ENCODE results near the gene IL24.
A peak's percentile ranks its signal among the peaks of the same experiment; 100 is the strongest.

IL24 gene

DNA sequence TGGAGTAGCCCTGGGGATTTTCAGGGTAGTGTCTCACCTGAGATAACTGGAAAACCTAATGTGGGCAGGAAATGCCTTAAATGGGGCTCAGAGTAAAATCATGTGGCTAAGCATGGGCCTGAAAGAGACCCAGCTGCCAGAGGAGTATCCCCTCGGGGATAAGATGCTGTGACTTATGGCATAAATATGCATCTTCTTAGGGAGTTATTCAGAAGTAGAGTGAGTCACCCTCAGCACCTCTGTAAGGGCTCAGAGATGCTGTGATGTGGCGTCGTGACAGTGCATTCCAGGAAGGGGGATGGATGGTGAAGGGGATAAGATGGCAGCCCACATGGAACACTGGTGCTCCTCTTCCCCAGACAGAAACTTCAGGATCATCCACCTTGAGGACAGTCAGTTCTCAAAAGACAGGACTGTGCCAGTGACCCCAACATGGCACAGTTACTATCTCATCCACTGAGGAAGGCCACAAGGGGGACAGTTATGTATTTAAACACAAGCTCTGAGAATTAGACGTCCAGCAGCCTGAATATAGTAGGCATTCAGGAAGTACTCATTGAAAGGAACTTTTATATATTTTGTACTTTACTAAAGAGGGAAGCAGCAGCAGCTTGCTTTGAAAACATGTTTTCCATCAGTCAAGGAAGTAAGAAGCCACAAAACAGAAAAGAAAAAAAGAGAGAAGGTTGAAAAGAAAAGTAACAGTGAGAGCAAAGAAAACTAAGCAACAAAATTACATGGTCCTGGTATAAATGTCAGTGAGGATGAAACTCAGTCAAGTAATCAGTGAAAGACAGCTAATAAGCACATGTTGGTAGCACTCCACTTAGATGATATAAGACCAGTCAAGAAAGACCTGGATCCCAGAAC, 8.3 kb downstream of the IL24 start:
- no peak for DNase-seq

- peak; percentile 62 for DNase-seq
These were observed 10.2 kb downstream of the IL24 start for GRCh38 chr1:206907304-206907991.

DNA sequence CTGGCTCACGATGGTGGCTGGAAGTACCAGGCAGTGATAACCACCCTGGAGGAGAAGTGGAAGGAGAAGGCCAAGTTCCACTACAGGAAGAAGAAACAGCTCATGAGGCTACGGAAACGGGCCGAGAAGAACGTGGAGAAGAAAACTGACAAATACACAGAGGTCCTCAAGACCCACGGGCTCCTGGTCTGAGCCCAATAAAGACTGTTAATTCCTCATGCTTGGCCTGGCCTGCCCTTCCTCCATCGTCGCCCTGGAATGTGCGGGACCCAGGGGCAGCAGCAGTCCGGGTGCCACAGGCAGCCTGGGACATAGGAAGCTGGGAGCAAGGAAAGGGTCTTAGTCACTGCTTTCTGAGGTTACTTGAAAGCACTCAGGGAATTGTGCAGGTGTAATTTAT, 10.8 kb downstream of the IL24 start:
- no peak for DNase-seq

DNA sequence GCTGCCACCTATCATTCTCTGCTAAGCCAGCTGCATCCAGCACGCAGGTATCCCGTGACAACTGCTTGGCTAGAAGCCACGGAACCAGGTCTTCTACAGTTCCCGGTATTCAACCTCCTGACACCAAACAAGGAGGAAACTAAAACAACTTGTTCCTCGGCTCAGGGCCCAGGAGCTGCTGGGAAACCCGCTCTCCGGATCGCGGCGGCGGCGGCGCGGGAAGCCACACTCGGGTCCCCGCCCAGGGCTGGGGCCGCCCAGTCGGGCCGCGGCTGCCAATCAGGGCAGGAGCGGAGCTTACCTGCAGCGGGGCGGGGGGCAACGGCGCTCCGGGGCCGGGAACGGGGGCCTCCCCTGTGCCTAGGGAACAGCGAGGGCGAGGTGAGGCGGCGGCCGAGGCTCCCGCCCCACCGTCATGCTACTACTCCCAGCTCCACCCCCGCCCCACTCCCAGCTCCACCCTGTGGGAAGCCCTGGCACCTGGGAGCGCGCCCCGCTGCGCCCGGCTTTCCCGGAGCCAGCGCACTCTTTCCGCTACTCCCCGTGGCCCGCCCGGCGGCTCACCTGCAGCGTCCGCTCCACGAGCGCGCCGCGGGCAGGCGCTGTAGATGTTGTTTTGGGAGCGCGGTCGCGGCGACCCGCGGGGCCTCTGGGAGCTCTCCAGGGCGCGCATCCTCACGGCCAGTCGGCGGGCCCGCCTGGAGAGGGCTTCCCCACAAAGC, 12.1 kb downstream of the IL24 start:
- peak; percentile 92 for DNase-seq

DNA sequence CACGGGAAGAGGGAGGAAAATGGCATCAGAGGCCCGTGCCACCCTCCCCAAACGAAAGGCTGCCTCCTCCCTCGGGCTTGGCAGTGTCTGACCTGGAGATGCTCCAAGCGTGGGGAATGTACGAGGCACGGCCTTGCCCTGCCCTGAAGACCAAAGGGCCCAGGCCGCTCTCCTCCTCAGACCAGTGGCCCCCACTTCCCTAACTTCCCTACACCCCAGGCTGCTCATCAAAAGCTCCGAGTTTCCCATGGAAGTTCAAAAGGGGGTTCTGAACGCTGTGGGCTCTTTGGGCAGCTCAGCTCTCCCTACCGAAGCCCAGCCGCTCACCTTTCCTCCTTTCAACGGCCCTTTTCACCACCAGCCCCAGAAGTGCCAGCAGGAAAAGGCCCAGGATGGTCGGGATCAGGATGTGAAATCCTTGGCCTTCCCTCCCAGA, 12.7 kb downstream of the IL24 start:
- peak; percentile 48 for DNase-seq

DNA sequence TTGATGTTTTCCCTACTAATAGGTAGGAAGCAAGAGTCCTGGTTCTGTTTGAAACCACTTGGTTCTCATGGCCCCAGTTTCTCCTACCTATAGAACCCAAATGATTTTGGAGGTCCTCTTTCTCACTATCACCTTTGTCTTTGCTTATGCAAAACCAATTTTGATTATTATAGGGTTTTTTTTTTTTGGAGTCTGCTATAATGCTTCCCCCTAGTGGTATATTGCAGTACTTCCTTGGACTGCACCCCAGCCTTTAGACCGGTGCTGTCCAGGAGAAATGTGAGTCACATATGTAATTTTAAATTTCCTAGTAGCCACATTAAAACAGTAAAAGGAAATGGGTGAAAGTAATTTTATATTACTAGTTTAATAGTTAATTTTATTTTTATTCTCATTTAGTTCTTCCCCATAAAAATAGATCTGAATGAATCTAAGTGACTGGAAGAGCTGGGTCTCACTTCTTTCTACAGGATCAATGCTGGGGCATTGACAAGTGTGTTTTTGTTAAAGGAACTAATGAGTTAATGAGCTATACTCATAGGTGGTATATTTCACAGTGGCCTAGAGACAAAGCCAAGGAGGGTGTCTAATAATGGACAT, 13.9 kb downstream of the IL24 start:
- peak; percentile 85 for DNase-seq

- DNase-seq, result peak; percentile 92
These were observed 15.3 kb downstream of the IL24 start for GRCh38 chr1:206912445-206913095.

GRCh38 chr1:206913766-206914537, 16.7 kb downstream of the IL24 start:
- DNase-seq, result no peak

DNA sequence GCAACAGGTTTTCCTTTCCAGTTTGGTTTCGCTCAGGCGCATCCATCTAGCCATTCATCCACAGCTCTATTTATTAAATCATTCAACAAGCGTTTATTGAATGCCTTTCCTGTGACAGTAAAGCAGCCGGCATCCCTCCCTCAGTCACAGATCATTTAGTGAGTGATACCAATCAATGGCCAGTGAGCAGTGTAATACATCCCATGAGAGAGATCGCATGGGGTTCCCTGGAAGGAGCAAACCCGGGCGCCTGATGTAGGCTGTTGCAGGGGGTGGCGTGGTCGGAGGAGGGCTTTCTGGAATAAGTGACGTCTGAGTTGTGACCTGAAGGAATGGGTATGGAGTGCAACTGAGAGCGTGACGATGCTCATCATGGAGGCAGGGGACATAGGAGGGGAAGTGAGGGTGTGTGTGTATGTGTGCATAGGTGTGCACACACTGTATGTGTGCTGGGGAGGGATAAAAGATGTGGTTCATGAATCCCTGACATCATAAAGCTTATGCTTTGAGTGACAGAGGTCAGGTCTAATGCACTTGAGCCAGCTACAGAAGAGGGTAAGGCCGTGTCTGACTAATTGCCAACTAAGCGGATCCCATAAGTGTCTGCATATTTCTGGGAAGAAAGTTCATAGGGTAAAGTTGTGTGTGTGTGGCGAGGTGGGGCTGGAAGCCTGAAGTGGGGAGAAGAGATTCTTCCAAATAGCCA, 17.9 kb downstream of the IL24 start:
- DNase-seq, result no peak

GRCh38 chr1:206916000-206916709, 18.9 kb downstream of the IL24 start:
- DNase-seq, result no peak

DNA sequence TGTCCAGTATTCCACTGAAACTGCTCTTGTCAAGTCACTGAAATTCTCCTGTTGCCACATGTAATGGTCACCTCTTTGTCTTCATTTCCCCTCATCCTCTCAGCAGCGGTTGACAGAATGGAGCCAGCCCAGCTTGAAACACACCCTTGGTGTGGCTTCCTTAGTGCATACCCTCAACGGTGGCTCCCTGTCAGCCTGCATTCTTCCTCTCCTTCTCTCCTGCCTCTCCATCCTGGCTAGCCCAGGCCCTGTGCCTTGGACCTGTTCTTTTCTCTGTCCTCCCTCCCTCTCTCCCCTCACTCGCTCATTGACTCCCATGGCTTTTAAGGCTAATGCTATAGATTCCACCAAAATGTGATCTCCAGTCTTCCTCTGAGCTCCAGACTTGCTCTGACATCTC, 20.8 kb downstream of the IL24 start:
- no peak for DNase-seq

DNA sequence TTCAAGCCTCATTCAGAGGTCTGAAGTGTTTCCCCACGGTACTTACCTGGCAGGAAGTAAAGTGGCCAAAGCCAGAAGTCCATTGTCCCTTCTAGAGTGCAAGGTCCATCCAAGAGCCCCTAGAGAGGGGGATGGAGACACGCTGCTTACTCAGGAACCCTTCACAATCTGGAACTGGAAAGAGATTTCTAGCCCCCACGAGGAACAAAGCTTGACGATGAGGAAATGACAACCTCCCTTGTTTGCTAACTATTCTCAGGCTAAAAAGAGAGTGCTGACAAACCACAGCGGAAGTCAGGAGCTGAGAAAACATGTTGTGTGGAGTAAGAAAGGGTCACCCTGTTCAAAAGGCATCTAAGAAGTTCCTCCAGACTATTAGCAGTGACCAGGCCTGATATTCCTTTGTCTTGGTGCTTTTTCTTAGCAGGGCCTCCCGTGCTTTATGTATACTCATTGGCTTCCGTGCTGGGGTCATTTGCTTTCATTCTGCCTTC, 24.6 kb downstream of the IL24 start, which contains the start of gene FCMR:
Gene FCMR (minus strand): TSS at position 170 of the 494 bp plus-strand sequence. CDS start 87 bp downstream, at position 83.
- peak; percentile 89 for DNase-seq

GRCh38 chr1:206922524-206922923, 25.3 kb downstream of the IL24 start:
- no peak for DNase-seq

DNA sequence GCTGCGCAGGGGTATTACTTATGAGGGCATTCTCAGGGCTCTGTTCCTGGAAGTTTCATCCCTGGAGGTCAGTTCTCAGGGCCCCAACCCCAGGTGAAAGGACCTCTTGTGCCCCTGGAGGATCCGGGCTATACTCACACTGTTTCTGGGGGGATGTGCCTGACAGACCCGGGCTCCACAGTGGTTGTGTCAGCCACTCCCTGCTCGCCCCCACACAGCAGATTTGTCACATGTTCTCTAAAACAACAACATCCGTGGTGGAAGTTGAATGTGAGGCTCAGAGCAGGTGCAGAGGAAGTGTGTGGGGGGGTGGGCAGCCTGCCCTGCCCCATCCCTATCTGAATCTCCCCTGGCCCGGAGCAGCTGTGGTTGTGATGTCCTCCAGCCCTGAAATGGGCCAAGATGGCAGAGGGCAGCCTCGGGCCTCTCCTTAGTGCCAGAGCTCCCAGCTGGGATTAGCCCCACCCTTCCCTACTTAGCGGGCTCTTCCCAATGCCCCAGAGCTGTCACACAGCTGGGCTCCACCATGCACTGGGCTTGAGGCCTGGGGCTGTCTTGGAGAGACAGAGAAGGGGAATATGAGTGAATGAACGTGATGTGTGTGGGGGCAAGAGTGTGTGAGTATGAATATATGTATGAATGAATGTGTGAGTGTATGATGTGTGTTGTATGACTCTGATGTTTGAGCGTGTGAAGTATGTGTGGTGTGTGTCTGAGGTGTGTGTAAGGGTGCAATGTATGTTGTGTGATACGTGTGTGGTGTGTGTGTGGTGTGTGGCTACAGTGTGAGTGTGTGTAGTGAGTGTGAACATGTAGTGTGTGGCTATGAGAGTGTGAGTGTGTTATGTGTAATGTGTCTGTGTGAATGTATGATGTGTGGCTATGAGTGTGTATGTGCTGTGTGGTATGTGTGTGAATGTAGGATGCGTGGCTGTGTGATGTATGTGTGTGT, 26.0 kb downstream of the IL24 start:
- peak; percentile 44 for DNase-seq

- peak; percentile 16 for DNase-seq
These were observed 26.8 kb downstream of the IL24 start for GRCh38 chr1:206923961-206924557.

GRCh38 chr1:206924592-206925105, 27.4 kb downstream of the IL24 start:
- peak; percentile 37 for DNase-seq

GRCh38 chr1:206925106-206925736, 28.0 kb downstream of the IL24 start:
- DNase-seq, result peak; percentile 37

DNA sequence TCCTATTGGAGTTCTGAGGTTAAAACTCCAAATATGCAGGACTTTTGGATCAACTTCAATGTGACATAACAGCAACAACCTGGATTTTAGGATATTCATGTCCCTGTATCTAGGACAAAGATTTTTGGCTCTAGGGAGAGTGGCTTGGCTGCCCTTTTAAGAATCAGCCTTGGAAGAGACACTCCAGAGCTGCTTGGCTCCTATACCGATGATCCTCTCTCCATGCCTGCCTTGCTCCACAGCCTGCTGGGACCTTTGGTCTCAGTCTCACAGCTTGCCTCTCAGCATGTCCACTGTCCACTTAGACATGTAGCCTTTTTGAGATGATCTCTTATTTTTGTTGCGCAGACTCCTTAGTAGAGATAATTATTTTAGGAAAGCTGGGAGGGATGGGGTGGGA, 29.0 kb downstream of the IL24 start:
- no peak for DNase-seq

Measured in DMS53 (cell line).